Measurements from ENCODE around the gene ADCY2.

ADCY2 gene

DNA sequence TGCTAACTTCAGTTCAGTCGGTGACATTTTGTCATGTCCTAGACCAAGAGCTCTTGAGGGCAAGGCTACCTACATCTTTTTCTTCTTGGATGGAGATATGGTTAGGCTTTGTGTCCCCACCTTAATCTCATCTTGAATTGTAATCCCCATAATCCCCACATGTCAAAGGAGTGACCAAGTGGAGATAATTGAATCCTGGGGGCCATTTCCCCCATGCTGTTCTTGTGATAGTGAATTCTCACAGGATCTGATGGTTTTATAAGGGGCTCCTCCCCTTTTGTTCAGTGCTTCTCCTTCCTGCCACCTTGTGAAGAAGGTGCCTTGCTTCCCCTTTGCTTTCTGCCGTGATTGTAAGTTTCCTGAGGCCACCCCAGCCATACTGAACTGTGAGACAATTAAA is 457.1 kb downstream of the ADCY2 start:
- Histone ChIP-seq H4K20me1 (ENCODE audit: insufficient read depth) (no peaks in the 10 kb centered on the region), H3K79me2 (ENCODE audit: insufficient read depth, low read depth) (no peaks in the 10 kb centered on the region), H2AFZ (ENCODE audit: low read depth) (no peak overlapping the region), H3K4me1 (ENCODE audit: low read depth, poor library complexity, severe bottlenecking) (peaks cover 21% of the 10 kb centered on the region), H3K27me3 (ENCODE audit: insufficient read depth, low read depth) (no peaks in the 10 kb centered on the region), H3K27ac (no peak overlapping the region), H3K4me3 (IDR thresholded peaks at IDR 0.05; ENCODE audit: insufficient read depth, low read depth, low read length) (no peak overlapping the region), H3K9ac (no peak overlapping the region), H3K4me2 (no peak overlapping the region), H3K36me3 (ENCODE audit: insufficient read depth) (no peaks in the 10 kb centered on the region)
- TF ChIP-seq, protein P1, sequence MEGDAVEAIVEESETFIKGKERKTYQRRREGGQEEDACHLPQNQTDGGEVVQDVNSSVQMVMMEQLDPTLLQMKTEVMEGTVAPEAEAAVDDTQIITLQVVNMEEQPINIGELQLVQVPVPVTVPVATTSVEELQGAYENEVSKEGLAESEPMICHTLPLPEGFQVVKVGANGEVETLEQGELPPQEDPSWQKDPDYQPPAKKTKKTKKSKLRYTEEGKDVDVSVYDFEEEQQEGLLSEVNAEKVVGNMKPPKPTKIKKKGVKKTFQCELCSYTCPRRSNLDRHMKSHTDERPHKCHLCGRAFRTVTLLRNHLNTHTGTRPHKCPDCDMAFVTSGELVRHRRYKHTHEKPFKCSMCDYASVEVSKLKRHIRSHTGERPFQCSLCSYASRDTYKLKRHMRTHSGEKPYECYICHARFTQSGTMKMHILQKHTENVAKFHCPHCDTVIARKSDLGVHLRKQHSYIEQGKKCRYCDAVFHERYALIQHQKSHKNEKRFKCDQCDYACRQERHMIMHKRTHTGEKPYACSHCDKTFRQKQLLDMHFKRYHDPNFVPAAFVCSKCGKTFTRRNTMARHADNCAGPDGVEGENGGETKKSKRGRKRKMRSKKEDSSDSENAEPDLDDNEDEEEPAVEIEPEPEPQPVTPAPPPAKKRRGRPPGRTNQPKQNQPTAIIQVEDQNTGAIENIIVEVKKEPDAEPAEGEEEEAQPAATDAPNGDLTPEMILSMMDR (conservative IDR thresholded peaks at IDR 0.05; ENCODE audit: low read depth, low read length), result no peak

- Histone ChIP-seq H3K36me3 (ENCODE audit: insufficient read depth) (no peaks in the 10 kb centered on the region), H4K20me1 (ENCODE audit: insufficient read depth) (no peaks in the 10 kb centered on the region), H3K4me2 (no peak overlapping the region), H3K9ac (no peak overlapping the region), H2AFZ (ENCODE audit: low read depth) (no peak overlapping the region), H3K27ac (no peak overlapping the region), H3K27me3 (ENCODE audit: insufficient read depth, low read depth) (no peaks in the 10 kb centered on the region), H3K4me1 (ENCODE audit: low read depth, poor library complexity, severe bottlenecking) (peaks cover 47% of the 10 kb centered on the region), H3K79me2 (ENCODE audit: insufficient read depth, low read depth) (no peaks in the 10 kb centered on the region), H3K4me3 (IDR thresholded peaks at IDR 0.05; ENCODE audit: insufficient read depth, low read depth, low read length) (no peak overlapping the region)
- TF ChIP-seq, protein P1 (conservative IDR thresholded peaks at IDR 0.05; ENCODE audit: low read depth, low read length), result no peak
Measured at GRCh38 chr5:7855611-7856010, 459.7 kb downstream of the ADCY2 start.

DNA sequence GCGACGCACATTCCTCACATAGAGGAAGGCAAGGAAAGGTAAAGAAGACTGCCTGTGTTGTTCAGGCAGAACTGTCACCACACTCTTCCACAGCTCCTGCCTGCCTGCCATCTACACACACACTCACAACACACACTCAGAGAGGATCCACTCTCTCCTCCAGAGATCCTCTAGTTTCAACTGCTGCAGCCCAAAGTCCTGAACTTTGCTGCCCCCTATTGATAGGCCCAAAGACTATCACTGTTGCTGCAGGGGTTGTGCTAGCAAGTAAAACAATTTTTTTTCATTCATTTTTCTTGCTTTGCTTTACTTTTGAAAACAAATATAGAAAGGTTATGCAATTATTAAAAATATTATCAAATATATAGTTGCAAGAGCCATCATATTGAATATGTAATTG is 460.9 kb downstream of the ADCY2 start:
- Histone ChIP-seq H3K4me3 (IDR thresholded peaks at IDR 0.05; ENCODE audit: insufficient read depth, low read depth, low read length) (no peak overlapping the region), H3K36me3 (ENCODE audit: insufficient read depth) (0 out of 2 replicates have a peak, but pooled peaks cover 5% of the 10 kb centered on the region), H3K9ac (no peak overlapping the region; the same call in 1 of the 2 replicates), H3K79me2 (ENCODE audit: insufficient read depth, low read depth) (no peaks in the 10 kb centered on the region), H3K4me2 (peak overlapping the region; percentile 96), H3K27me3 (ENCODE audit: insufficient read depth, low read depth) (no peaks in the 10 kb centered on the region), H3K27ac (peak overlapping the region; percentile 90), H4K20me1 (ENCODE audit: insufficient read depth) (no peaks in the 10 kb centered on the region; the same call in 1 of the 2 replicates), H3K4me1 (ENCODE audit: low read depth, poor library complexity, severe bottlenecking) (peaks cover 51% of the 10 kb centered on the region), H2AFZ (ENCODE audit: low read depth) (no peak overlapping the region)
- TF ChIP-seq, protein P1 (conservative IDR thresholded peaks at IDR 0.05; ENCODE audit: low read depth, low read length), result peak; percentile 93

GRCh38 chr5:7857361-7857760 is 461.4 kb downstream of the ADCY2 start:
- Histone ChIP-seq H3K9ac (peak overlapping the region; percentile 64), H3K4me1 (ENCODE audit: low read depth, poor library complexity, severe bottlenecking) (peaks cover 51% of the 10 kb centered on the region), H3K4me2 (peak overlapping the region; percentile 96), H3K79me2 (ENCODE audit: insufficient read depth, low read depth) (no peaks in the 10 kb centered on the region), H3K27me3 (ENCODE audit: insufficient read depth, low read depth) (no peaks in the 10 kb centered on the region), H3K27ac (peak overlapping the region; percentile 90), H2AFZ (ENCODE audit: low read depth) (peak overlapping the region; percentile 28; the same call in 1 of the 2 replicates), H4K20me1 (ENCODE audit: insufficient read depth) (no peaks in the 10 kb centered on the region; the same call in 1 of the 2 replicates), H3K36me3 (ENCODE audit: insufficient read depth) (peaks cover 6% of the 10 kb centered on the region; the same call in 1 of the 2 replicates), H3K4me3 (IDR thresholded peaks at IDR 0.05; ENCODE audit: insufficient read depth, low read depth, low read length) (no peak overlapping the region)
- TF ChIP-seq, protein P1 (conservative IDR thresholded peaks at IDR 0.05; ENCODE audit: low read depth, low read length), result no peak

Data from KMS-11 (cell line).